ENCODE data around the gene CDKAL1. TPM values are rescaled to one million over a fixed set of nuclear protein-coding genes. Genes with fewer than 3 reads are reported as not detected.

Gene CDKAL1
- total and polyA plus RNA-seq, 9 of the 15 experiments (the other 6 are each of a cell fraction or from before 2014, with no cell fraction given): 11.2 to 36.3 (median 20.1) TPM

- TF ChIP-seq, protein P1, sequence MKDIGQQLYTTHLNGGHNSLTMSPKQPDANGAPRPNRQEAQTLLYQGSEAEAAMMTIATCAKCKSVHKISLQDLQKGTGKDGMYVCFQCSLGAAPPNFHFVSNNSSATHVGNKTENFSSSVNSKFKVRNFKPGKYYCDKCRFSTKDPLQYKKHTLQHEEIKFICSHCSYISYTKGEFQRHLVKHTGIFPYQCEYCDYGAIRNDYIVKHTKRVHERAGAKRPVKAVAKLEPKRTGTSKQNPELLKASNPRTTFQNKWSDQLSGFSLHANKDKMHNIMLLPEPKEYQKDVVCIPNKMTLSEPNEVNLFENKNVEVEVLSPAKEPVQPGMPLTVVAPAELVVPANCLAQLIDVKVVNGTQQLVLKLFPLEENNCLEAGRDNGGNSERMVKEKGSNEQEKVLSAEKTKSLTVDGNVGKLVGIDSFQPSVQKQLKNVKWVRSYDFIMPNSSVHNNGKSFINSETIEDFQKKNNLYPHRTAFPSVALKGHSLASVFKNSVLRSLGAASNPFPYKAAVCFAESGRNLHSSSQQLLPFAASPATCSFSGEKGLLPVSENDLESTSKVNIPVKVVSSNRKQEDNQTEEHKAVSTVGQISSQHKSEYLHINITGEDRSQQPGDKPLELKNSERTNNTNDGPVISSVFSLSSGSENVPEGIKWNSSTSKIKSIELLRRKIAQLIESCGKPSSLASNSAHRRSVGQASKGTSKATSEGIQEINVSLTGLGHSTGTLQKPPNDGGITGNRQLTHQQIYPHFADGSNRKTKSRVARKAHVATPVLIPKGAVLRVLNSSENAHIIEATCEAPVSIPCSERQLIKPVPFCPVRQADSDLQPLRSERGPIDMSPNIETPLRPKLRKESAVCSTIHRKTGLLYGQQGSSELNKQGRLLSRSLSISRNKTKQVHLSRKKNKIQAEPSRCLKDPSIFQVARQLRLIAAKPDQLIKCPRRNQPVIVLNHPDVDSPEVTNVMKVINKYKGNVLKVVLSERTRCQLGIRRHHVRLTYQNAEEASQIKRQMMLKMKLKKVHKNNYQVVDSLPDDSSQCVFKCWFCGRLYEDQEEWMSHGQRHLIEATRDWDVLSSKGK (CRISPR knock-in tag; IDR thresholded peaks at IDR 0.05): no peak
- TF ChIP-seq ZNF57 (CRISPR knock-in tag; IDR thresholded peaks at IDR 0.05): no peak
- no peak for TF ChIP-seq NFXL1 (CRISPR knock-in tag; IDR thresholded peaks at IDR 0.05)
Observed at GRCh38 chr6:21163838-21164180, 629.6 kb downstream of the CDKAL1 start (continued).

DNA sequence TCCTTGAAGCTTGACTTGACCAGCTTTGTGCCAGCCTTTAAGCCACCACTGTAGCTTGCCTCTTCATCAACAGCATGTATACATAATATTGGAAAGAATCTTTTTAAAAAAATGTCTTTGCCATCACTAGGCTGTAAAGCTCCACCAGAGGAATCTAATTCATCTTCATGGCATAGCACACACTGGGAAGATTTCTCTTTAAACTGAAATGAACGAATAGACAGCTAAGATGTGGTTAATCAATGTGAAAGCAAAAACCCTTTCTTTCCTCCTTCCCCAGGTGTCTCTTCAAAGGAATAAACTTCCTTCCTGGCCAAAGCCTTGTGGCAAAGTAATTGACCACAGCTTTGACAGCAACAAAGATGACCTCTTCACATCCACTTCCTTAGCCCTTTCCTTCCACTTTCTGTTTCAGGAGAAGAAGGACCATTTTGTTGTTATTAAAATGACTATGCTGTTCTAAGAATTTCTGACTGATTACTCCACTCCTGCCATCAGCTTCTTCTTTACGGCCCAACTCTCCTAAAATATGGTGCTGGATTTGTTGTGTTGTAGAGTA, 630.6 kb downstream of the CDKAL1 start:
- Histone ChIP-seq H4K20me1 (replicated peaks; ENCODE audit: control insufficient read depth, insufficient read depth, low read length) (peaks cover 6% of the 10 kb centered on the region), H3K4me3 (no peak overlapping the region), H3K9me3 (replicated peaks; ENCODE audit: control insufficient read depth, insufficient read depth, low read depth, low read length) (no peaks in the 10 kb centered on the region), H3K4me2 (ENCODE audit: insufficient read depth, low read length) (no peak overlapping the region), H3K27ac (ENCODE audit: extremely low read depth, low read depth, low read length) (no peak overlapping the region), H3K79me2 (ENCODE audit: control insufficient read depth, insufficient read depth, low read length) (no peaks in the 10 kb centered on the region), H3K9me1 (ENCODE audit: control insufficient read depth, insufficient read depth, low read length) (no peaks in the 10 kb centered on the region), H3K36me3 (ENCODE audit: control insufficient read depth, insufficient read depth, low read length) (no peaks in the 10 kb centered on the region), H3K9ac (ENCODE audit: insufficient read depth in 1 of 2, low read depth in 2 of 2, low read length in 2 of 2) (no peak overlapping the region), H3K27me3 (ENCODE audit: control insufficient read depth in 2 of 2, insufficient read depth in 2 of 2, low read length in 2 of 2) (no peaks in the 10 kb centered on the region), H3K4me1 (replicated peaks in 1 of 2; ENCODE audit: control insufficient read depth in 2 of 2, insufficient read depth in 2 of 2, low read length in 2 of 2) (peaks cover 0 to 7% of the 10 kb centered on the region in 2 experiments; a peak in 3 of 5 replicates), H2AFZ (ENCODE audit: low read depth, low read length) (no peak overlapping the region)
- CTCF ChIA-PET (ENCODE audit: low intra/inter-chr PET ratio): no interaction called here
- intact Hi-C loops (cut with micrococcal nuclease) (no loop called here), in situ Hi-C loops (cut with MboI) (no loop called here)
- FAIRE-seq: peak; percentile 37
- POLR2A ChIA-PET: interaction anchor here (0.6 to 1.6 kb wide), 2 partner anchors 11 to 1488 kb away, joined by 3 to 7 read pairs; no protein-coding TSS in a partner anchor
- WGBS (ENCODE audit: insufficient coverage, low coverage, missing lambda C conversion rate): 45% methylated on average over 2 of the region's 2 CpGs
- DNase-seq (ENCODE audit: extremely low read depth in 1 of 4, low spot score in 3 of 4): no peak
- no peak for ATAC-seq
- BruUV-seq (replicated peaks): no TSS peak
- TF ChIP-seq RBBP5 (IDR thresholded peaks at IDR 0.05; ENCODE audit: borderline replicate concordance, insufficient read depth, low read length, poor library complexity, severe bottlenecking): no peak
- no peak for TF ChIP-seq NR3C1 (CRISPR knock-in tag; IDR thresholded peaks at IDR 0.05)
- TF ChIP-seq TAF7 (tag; IDR thresholded peaks at IDR 0.05): no peak
- TF ChIP-seq, protein P2, sequence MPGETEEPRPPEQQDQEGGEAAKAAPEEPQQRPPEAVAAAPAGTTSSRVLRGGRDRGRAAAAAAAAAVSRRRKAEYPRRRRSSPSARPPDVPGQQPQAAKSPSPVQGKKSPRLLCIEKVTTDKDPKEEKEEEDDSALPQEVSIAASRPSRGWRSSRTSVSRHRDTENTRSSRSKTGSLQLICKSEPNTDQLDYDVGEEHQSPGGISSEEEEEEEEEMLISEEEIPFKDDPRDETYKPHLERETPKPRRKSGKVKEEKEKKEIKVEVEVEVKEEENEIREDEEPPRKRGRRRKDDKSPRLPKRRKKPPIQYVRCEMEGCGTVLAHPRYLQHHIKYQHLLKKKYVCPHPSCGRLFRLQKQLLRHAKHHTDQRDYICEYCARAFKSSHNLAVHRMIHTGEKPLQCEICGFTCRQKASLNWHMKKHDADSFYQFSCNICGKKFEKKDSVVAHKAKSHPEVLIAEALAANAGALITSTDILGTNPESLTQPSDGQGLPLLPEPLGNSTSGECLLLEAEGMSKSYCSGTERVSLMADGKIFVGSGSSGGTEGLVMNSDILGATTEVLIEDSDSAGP (CRISPR knock-in tag; IDR thresholded peaks at IDR 0.05): no peak
- TF ChIP-seq ZKSCAN8 (CRISPR knock-in tag; IDR thresholded peaks at IDR 0.05): no peak
- no peak for TF ChIP-seq ERF (CRISPR knock-in tag; IDR thresholded peaks at IDR 0.05)
- no peak for TF ChIP-seq ZNF785 (CRISPR knock-in tag; IDR thresholded peaks at IDR 0.05)
- TF ChIP-seq POLR2B (IDR thresholded peaks at IDR 0.05; ENCODE audit: low read depth, partially characterized antibody): no peak
- TF ChIP-seq E2F6 (IDR thresholded peaks at IDR 0.05; ENCODE audit: borderline replicate concordance in 1 of 2, extremely low read depth in 1 of 2, insufficient read depth in 1 of 2, insufficient read length in 1 of 2, low read depth in 1 of 2, low read length in 1 of 2, poor library complexity in 1 of 2, severe bottlenecking in 1 of 2): no peak
- TF ChIP-seq, protein P3, sequence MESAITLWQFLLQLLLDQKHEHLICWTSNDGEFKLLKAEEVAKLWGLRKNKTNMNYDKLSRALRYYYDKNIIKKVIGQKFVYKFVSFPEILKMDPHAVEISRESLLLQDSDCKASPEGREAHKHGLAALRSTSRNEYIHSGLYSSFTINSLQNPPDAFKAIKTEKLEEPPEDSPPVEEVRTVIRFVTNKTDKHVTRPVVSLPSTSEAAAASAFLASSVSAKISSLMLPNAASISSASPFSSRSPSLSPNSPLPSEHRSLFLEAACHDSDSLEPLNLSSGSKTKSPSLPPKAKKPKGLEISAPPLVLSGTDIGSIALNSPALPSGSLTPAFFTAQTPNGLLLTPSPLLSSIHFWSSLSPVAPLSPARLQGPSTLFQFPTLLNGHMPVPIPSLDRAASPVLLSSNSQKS (CRISPR knock-in tag; IDR thresholded peaks at IDR 0.05): no peak

All from K562 (cell line).